ENCODE data around the gene ENGASE.

ENGASE gene

GRCh38 chr17:79088997-79089328 is 14.3 kb downstream of the ENGASE start:
- DNase-seq, result no peak
- no peak for TF ChIP-seq CTCF (IDR thresholded peaks at IDR 0.05; ENCODE audit: low read depth, low read length, missing control alignments)
- no peaks in the 10 kb centered on the region for H3K27me3 ChIP-seq (replicated peaks)
- in situ Hi-C loops (cut with HindIII; ENCODE audit: low pct_ligation_motif_present, low sequenced_read_pairs), result no loop called here
- no peak overlapping the region for H3K27ac ChIP-seq
- no peaks in the 10 kb centered on the region for H3K36me3 ChIP-seq (replicated peaks)
- H3K4me3 ChIP-seq (ENCODE audit: low read depth, low read length), result no peak overlapping the region

GRCh38 chr17:79089720-79090442 is 15.3 kb downstream of the ENGASE start:
- no peaks in the 10 kb centered on the region for H3K27me3 ChIP-seq (replicated peaks)
- in situ Hi-C loops (cut with HindIII; ENCODE audit: low pct_ligation_motif_present, low sequenced_read_pairs), result no loop called here
- H3K27ac ChIP-seq, result no peak overlapping the region
- H3K4me3 ChIP-seq (ENCODE audit: low read depth, low read length), result no peak overlapping the region
- no peaks in the 10 kb centered on the region for H3K36me3 ChIP-seq (replicated peaks)
- TF ChIP-seq CTCF (IDR thresholded peaks at IDR 0.05; ENCODE audit: low read depth, low read length, missing control alignments), result no peak
- no peak for DNase-seq

- Histone ChIP-seq H3K4me3 (ENCODE audit: low read depth, low read length) (no peak overlapping the region), H3K27me3 (replicated peaks) (no peaks in the 10 kb centered on the region), H3K27ac (no peak overlapping the region), H3K36me3 (replicated peaks) (no peaks in the 10 kb centered on the region)
- in situ Hi-C loops (cut with HindIII; ENCODE audit: low pct_ligation_motif_present, low sequenced_read_pairs), result no loop called here
- DNase-seq, result no peak
- peak; percentile 41 for TF ChIP-seq CTCF (IDR thresholded peaks at IDR 0.05; ENCODE audit: low read depth, low read length, missing control alignments)
Measured at GRCh38 chr17:79090443-79091225, 16.0 kb downstream of the ENGASE start.

- in situ Hi-C loops (cut with HindIII; ENCODE audit: low pct_ligation_motif_present, low sequenced_read_pairs), result no loop called here
- Histone ChIP-seq H3K27me3 (replicated peaks) (peaks cover 6% of the 10 kb centered on the region), H3K36me3 (replicated peaks) (no peaks in the 10 kb centered on the region), H3K4me3 (ENCODE audit: low read depth, low read length) (no peak overlapping the region), H3K27ac (no peak overlapping the region)
- no peak for TF ChIP-seq CTCF (IDR thresholded peaks at IDR 0.05; ENCODE audit: low read depth, low read length, missing control alignments)
- no peak for DNase-seq
Measured at GRCh38 chr17:79091226-79091670, 16.6 kb downstream of the ENGASE start.

- H3K36me3 ChIP-seq (replicated peaks), result no peaks in the 10 kb centered on the region
- no peak overlapping the region for H3K4me3 ChIP-seq (ENCODE audit: low read depth, low read length)
- in situ Hi-C loops (cut with HindIII; ENCODE audit: low pct_ligation_motif_present, low sequenced_read_pairs), result no loop called here
- TF ChIP-seq CTCF (IDR thresholded peaks at IDR 0.05; ENCODE audit: low read depth, low read length, missing control alignments), result no peak
- no peak overlapping the region for H3K27ac ChIP-seq
- peaks cover 9% of the 10 kb centered on the region for H3K27me3 ChIP-seq (replicated peaks)
- no peak for DNase-seq
Measured at GRCh38 chr17:79092567-79092966, 17.9 kb downstream of the ENGASE start.

Data from brain microvascular endothelial cell (primary cell).